ENCODE results near the gene TMEM132A.

DNA sequence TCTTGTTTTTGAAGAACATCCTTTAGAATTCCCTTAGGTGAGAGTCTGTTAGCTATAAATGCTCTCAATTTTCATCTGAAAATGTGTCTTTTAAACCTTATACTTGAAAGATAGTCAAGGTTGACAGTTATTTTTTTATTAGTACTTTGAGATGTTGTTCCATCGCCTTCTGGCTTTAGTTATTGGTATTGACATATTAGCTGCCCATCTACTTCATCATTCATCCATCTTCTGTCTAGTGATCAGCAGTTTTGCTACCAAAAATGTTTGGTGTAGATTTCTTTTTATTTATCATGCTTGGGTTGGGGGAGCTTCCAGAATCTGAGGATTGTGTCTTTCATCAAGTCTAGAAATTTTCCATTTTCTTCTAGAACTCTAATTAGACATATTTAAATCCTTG, 44.0 kb downstream of the TMEM132A start:
- TF ChIP-seq, protein P1, sequence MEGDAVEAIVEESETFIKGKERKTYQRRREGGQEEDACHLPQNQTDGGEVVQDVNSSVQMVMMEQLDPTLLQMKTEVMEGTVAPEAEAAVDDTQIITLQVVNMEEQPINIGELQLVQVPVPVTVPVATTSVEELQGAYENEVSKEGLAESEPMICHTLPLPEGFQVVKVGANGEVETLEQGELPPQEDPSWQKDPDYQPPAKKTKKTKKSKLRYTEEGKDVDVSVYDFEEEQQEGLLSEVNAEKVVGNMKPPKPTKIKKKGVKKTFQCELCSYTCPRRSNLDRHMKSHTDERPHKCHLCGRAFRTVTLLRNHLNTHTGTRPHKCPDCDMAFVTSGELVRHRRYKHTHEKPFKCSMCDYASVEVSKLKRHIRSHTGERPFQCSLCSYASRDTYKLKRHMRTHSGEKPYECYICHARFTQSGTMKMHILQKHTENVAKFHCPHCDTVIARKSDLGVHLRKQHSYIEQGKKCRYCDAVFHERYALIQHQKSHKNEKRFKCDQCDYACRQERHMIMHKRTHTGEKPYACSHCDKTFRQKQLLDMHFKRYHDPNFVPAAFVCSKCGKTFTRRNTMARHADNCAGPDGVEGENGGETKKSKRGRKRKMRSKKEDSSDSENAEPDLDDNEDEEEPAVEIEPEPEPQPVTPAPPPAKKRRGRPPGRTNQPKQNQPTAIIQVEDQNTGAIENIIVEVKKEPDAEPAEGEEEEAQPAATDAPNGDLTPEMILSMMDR (IDR thresholded peaks at IDR 0.05): no peak
- TF ChIP-seq, protein P2, sequence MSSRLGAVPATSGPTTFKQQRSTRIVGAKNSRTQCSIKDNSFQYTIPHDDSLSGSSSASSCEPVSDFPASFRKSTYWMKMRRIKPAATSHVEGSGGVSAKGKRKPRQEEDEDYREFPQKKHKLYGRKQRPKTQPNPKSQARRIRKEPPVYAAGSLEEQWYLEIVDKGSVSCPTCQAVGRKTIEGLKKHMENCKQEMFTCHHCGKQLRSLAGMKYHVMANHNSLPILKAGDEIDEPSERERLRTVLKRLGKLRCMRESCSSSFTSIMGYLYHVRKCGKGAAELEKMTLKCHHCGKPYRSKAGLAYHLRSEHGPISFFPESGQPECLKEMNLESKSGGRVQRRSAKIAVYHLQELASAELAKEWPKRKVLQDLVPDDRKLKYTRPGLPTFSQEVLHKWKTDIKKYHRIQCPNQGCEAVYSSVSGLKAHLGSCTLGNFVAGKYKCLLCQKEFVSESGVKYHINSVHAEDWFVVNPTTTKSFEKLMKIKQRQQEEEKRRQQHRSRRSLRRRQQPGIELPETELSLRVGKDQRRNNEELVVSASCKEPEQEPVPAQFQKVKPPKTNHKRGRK (CRISPR knock-in tag; IDR thresholded peaks at IDR 0.05; ENCODE audit: borderline replicate concordance): no peak
- TF ChIP-seq, protein P3, sequence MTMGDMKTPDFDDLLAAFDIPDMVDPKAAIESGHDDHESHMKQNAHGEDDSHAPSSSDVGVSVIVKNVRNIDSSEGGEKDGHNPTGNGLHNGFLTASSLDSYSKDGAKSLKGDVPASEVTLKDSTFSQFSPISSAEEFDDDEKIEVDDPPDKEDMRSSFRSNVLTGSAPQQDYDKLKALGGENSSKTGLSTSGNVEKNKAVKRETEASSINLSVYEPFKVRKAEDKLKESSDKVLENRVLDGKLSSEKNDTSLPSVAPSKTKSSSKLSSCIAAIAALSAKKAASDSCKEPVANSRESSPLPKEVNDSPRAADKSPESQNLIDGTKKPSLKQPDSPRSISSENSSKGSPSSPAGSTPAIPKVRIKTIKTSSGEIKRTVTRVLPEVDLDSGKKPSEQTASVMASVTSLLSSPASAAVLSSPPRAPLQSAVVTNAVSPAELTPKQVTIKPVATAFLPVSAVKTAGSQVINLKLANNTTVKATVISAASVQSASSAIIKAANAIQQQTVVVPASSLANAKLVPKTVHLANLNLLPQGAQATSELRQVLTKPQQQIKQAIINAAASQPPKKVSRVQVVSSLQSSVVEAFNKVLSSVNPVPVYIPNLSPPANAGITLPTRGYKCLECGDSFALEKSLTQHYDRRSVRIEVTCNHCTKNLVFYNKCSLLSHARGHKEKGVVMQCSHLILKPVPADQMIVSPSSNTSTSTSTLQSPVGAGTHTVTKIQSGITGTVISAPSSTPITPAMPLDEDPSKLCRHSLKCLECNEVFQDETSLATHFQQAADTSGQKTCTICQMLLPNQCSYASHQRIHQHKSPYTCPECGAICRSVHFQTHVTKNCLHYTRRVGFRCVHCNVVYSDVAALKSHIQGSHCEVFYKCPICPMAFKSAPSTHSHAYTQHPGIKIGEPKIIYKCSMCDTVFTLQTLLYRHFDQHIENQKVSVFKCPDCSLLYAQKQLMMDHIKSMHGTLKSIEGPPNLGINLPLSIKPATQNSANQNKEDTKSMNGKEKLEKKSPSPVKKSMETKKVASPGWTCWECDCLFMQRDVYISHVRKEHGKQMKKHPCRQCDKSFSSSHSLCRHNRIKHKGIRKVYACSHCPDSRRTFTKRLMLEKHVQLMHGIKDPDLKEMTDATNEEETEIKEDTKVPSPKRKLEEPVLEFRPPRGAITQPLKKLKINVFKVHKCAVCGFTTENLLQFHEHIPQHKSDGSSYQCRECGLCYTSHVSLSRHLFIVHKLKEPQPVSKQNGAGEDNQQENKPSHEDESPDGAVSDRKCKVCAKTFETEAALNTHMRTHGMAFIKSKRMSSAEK (CRISPR knock-in tag; IDR thresholded peaks at IDR 0.05; ENCODE audit: borderline replicate concordance): no peak
- TF ChIP-seq, protein P4, sequence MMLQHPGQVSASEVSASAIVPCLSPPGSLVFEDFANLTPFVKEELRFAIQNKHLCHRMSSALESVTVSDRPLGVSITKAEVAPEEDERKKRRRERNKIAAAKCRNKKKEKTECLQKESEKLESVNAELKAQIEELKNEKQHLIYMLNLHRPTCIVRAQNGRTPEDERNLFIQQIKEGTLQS (CRISPR knock-in tag; conservative IDR thresholded peaks at IDR 0.05): no peak
- TF ChIP-seq ZBTB21 (CRISPR knock-in tag; IDR thresholded peaks at IDR 0.05; ENCODE audit: borderline replicate concordance) (no peak), ZNF138 (CRISPR knock-in tag; conservative IDR thresholded peaks at IDR 0.05) (no peak), ZNF232 (CRISPR knock-in tag; IDR thresholded peaks at IDR 0.05) (no peak), GABPB1 (CRISPR knock-in tag; IDR thresholded peaks at IDR 0.05) (no peak), TEAD1 (CRISPR knock-in tag; IDR thresholded peaks at IDR 0.05) (no peak), TEAD4 (CRISPR knock-in tag; IDR thresholded peaks at IDR 0.05) (no peak)
- TF ChIP-seq, protein P5, sequence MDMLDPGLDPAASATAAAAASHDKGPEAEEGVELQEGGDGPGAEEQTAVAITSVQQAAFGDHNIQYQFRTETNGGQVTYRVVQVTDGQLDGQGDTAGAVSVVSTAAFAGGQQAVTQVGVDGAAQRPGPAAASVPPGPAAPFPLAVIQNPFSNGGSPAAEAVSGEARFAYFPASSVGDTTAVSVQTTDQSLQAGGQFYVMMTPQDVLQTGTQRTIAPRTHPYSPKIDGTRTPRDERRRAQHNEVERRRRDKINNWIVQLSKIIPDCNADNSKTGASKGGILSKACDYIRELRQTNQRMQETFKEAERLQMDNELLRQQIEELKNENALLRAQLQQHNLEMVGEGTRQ (CRISPR knock-in tag; IDR thresholded peaks at IDR 0.05): no peak
- TF ChIP-seq, protein P6, sequence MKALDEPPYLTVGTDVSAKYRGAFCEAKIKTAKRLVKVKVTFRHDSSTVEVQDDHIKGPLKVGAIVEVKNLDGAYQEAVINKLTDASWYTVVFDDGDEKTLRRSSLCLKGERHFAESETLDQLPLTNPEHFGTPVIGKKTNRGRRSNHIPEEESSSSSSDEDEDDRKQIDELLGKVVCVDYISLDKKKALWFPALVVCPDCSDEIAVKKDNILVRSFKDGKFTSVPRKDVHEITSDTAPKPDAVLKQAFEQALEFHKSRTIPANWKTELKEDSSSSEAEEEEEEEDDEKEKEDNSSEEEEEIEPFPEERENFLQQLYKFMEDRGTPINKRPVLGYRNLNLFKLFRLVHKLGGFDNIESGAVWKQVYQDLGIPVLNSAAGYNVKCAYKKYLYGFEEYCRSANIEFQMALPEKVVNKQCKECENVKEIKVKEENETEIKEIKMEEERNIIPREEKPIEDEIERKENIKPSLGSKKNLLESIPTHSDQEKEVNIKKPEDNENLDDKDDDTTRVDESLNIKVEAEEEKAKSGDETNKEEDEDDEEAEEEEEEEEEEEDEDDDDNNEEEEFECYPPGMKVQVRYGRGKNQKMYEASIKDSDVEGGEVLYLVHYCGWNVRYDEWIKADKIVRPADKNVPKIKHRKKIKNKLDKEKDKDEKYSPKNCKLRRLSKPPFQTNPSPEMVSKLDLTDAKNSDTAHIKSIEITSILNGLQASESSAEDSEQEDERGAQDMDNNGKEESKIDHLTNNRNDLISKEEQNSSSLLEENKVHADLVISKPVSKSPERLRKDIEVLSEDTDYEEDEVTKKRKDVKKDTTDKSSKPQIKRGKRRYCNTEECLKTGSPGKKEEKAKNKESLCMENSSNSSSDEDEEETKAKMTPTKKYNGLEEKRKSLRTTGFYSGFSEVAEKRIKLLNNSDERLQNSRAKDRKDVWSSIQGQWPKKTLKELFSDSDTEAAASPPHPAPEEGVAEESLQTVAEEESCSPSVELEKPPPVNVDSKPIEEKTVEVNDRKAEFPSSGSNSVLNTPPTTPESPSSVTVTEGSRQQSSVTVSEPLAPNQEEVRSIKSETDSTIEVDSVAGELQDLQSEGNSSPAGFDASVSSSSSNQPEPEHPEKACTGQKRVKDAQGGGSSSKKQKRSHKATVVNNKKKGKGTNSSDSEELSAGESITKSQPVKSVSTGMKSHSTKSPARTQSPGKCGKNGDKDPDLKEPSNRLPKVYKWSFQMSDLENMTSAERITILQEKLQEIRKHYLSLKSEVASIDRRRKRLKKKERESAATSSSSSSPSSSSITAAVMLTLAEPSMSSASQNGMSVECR (CRISPR knock-in tag; IDR thresholded peaks at IDR 0.05; ENCODE audit: borderline replicate concordance): no peak
- TF ChIP-seq, protein P7, sequence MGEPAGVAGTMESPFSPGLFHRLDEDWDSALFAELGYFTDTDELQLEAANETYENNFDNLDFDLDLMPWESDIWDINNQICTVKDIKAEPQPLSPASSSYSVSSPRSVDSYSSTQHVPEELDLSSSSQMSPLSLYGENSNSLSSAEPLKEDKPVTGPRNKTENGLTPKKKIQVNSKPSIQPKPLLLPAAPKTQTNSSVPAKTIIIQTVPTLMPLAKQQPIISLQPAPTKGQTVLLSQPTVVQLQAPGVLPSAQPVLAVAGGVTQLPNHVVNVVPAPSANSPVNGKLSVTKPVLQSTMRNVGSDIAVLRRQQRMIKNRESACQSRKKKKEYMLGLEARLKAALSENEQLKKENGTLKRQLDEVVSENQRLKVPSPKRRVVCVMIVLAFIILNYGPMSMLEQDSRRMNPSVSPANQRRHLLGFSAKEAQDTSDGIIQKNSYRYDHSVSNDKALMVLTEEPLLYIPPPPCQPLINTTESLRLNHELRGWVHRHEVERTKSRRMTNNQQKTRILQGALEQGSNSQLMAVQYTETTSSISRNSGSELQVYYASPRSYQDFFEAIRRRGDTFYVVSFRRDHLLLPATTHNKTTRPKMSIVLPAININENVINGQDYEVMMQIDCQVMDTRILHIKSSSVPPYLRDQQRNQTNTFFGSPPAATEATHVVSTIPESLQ (CRISPR knock-in tag; IDR thresholded peaks at IDR 0.05): no peak
